SU-DHL-6 (cell line): ENCODE measurements around the gene SF3B5.
"Not testable (repeated sequence)": the region's sequence is repeated elsewhere in the genome, so short reads cannot be mapped to it uniquely, and the experiment has no call there.

Source experiments
- H2AFZ ChIP-seq: fragments of 200-600 bp; sonication (generic); 2 replicates; pipeline ENCODE4 v1.6.1; 2014; ENCODE audit warnings: low read depth, mild to moderate bottlenecking, moderate library complexity, mixed read lengths, antibody characterized with exemption, low read length; ENCODE audit not compliant: severe bottlenecking
- H3F3A ChIP-seq: fragments of 200-600 bp; shearing (Covaris generic); 2 replicates; pipeline ENCODE4 v1.6.0; 2016; ENCODE audit warnings: antibody characterized with exemption, mild to moderate bottlenecking; ENCODE audit not compliant: insufficient read depth
- H3K27ac ChIP-seq: fragments of 200-600 bp; sonication (generic); 2 replicates; pipeline ENCODE4 v1.5.1; 2016; ENCODE audit warnings: low read depth, mild to moderate bottlenecking, low read length, moderate library complexity, mixed read lengths
- H3K27me3 ChIP-seq: fragments of 200-600 bp; sonication (generic), shearing (Covaris generic); 2 replicates; pipeline ENCODE4 v1.6.0; 2014; ENCODE audit warnings: mild to moderate bottlenecking, low read length
- H3K36me3 ChIP-seq: fragments of 200-600 bp; sonication (generic); 2 replicates; pipeline ENCODE4 v1.6.1; 2014; ENCODE audit warnings: mild to moderate bottlenecking, low read length, mixed read lengths
- H3K4me2 ChIP-seq: fragments of 300-600, 200-600 bp; shearing (Covaris generic), sonication (generic); 2 replicates; pipeline ENCODE4 v1.6.0; 2014; ENCODE audit warnings: low read length, low read depth, mild to moderate bottlenecking; ENCODE audit not compliant: poor library complexity, severe bottlenecking
- H3K4me3 ChIP-seq: fragments of 200-600 bp; sonication (generic); 2 replicates; pipeline ENCODE4 v1.5.1; 2014; ENCODE audit warnings: antibody characterized with exemption, low read length, mild to moderate bottlenecking, mixed read lengths; ENCODE audit not compliant: insufficient read depth, poor library complexity, severe bottlenecking
- H3K79me2 ChIP-seq: fragments of 200-600 bp; sonication (generic); 2 replicates; pipeline ENCODE4 v1.6.1; 2014; ENCODE audit warnings: mild to moderate bottlenecking, low read length, moderate library complexity; ENCODE audit not compliant: insufficient read depth
- H3K9ac ChIP-seq: fragments of 200-600 bp; sonication (generic); 2 replicates; pipeline ENCODE4 v1.7.0; 2014; ENCODE audit warnings: mild to moderate bottlenecking, low read length
- H3K9me2 ChIP-seq: fragments of 200-600 bp; sonication (generic); replicated peaks from 2 replicates; pipeline ENCODE4 v1.6.1; 2014; ENCODE audit warnings: low read length; ENCODE audit not compliant: insufficient read depth
- H3K9me3 ChIP-seq: fragments of 200-600 bp; sonication (generic); 2 replicates; pipeline ENCODE4 v1.6.1; 2014; ENCODE audit warnings: low read length, mixed read lengths; ENCODE audit not compliant: insufficient read depth
- H4K20me1 ChIP-seq: fragments of 200-600 bp; sonication (generic); 2 replicates; pipeline ENCODE4 v1.6.1; 2014; ENCODE audit warnings: low read depth, mild to moderate bottlenecking, antibody characterized with exemption, low read length, moderate library complexity, mixed read lengths
- CTCF ChIP-seq: fragments of 200-600 bp; sonication (generic); IDR thresholded peaks from one replicate; pipeline ENCODE4 v1.5.1; 2017; ENCODE audit warnings: antibody characterized with exemption, mild to moderate bottlenecking, low read length, moderate library complexity; ENCODE audit not compliant: insufficient read depth, poor library complexity, severe bottlenecking
- EZH2phosphoT487 ChIP-seq: fragments of 200-600 bp; sonication (generic), shearing (Covaris generic); conservative IDR thresholded peaks from 2 replicates; pipeline ENCODE4 v1.6.1; 2018; ENCODE audit warnings: mild to moderate bottlenecking, antibody characterized with exemption, low read length, moderate library complexity, mixed read lengths

SF3B5 gene

GRCh38 chr6:144133225-144133821, 38.0 kb upstream of the SF3B5 start:
- Histone ChIP-seq H2AFZ (no peak overlapping the region), H3K4me2 (no peak overlapping the region), H3K9me3 (no peaks in the 10 kb centered on the region), H3F3A (no peaks in the 10 kb centered on the region), H3K27ac (no peak overlapping the region), H3K79me2 (no peaks in the 10 kb centered on the region), H3K9ac (no peak overlapping the region), H3K9me2 (no peaks in the 10 kb centered on the region), H3K4me3 (no peak overlapping the region), H3K27me3 (no peaks in the 10 kb centered on the region), H3K36me3 (no peaks in the 10 kb centered on the region), H4K20me1 (no peaks in the 10 kb centered on the region)
- TF ChIP-seq EZH2phosphoT487 = no peak
- TF ChIP-seq CTCF = no peak

GRCh38 chr6:144132167-144132690, 36.9 kb upstream of the SF3B5 start:
- not testable (repeated sequence) for H3K4me2 ChIP-seq, H3K9me3 ChIP-seq, H3K4me3 ChIP-seq, H3K27me3 ChIP-seq, H3F3A ChIP-seq, H3K9me2 ChIP-seq, H3K79me2 ChIP-seq, H4K20me1 ChIP-seq, H3K27ac ChIP-seq, H3K9ac ChIP-seq, H3K36me3 ChIP-seq, H2AFZ ChIP-seq

- Histone ChIP-seq H4K20me1 (no peaks in the 10 kb centered on the region), H3K4me3 (no peak overlapping the region)
These were observed 35.9 kb upstream of the SF3B5 start for GRCh38 chr6:144131248-144131709.

More at GRCh38 chr6:144131248-144131709, 35.9 kb upstream of the SF3B5 start:
- Histone ChIP-seq H3K9ac (no peak overlapping the region), H2AFZ (no peak overlapping the region), H3K36me3 (no peaks in the 10 kb centered on the region), H3K9me3 (no peaks in the 10 kb centered on the region), H3K4me2 (no peak overlapping the region), H3K27me3 (no peaks in the 10 kb centered on the region), H3K79me2 (no peaks in the 10 kb centered on the region), H3F3A (no peaks in the 10 kb centered on the region), H3K27ac (no peak overlapping the region), H3K9me2 (no peaks in the 10 kb centered on the region)
- TF ChIP-seq CTCF = no peak
- TF ChIP-seq EZH2phosphoT487 = no peak
